Measurements from ENCODE around the gene MBP.

The MBP gene

GRCh38 chr18:77092104-77093066 is 40.2 kb downstream of the MBP start:
- TF ChIP-seq NFIC (IDR thresholded peaks at IDR 0.05) (no peak), TEAD4 (IDR thresholded peaks at IDR 0.05) (no peak), EGR1 (IDR thresholded peaks at IDR 0.05) (no peak), TAF1 (IDR thresholded peaks at IDR 0.05; ENCODE audit: low read depth) (no peak), EP300 (IDR thresholded peaks at IDR 0.05; ENCODE audit: borderline replicate concordance) (no peak)

GRCh38 chr18:77091366-77091765 is 41.2 kb downstream of the MBP start:
- TF ChIP-seq ZBTB7A (IDR thresholded peaks at IDR 0.05; ENCODE audit: low read depth): no peak
- TF ChIP-seq REST (IDR thresholded peaks at IDR 0.05; ENCODE audit: low read depth): no peak
- TF ChIP-seq NFIC (IDR thresholded peaks at IDR 0.05): no peak
- TF ChIP-seq MAX (IDR thresholded peaks at IDR 0.05): no peak
- no peak for TF ChIP-seq TEAD4 (IDR thresholded peaks at IDR 0.05)
- no peak for TF ChIP-seq USF1 (IDR thresholded peaks at IDR 0.05)
- TF ChIP-seq CREB1 (IDR thresholded peaks at IDR 0.05; ENCODE audit: low read depth): no peak
- no peak for TF ChIP-seq CEBPB (IDR thresholded peaks at IDR 0.05)
- no peak for TF ChIP-seq EP300 (IDR thresholded peaks at IDR 0.05; ENCODE audit: borderline replicate concordance)
- TF ChIP-seq EGR1 (IDR thresholded peaks at IDR 0.05): no peak
- no peak for TF ChIP-seq TCF12 (IDR thresholded peaks at IDR 0.05; ENCODE audit: low read depth)
- no peak for TF ChIP-seq RAD21 (IDR thresholded peaks at IDR 0.05; ENCODE audit: low read depth)
- no peak for TF ChIP-seq TAF1 (IDR thresholded peaks at IDR 0.05; ENCODE audit: low read depth)
- TF ChIP-seq YY1 (IDR thresholded peaks at IDR 0.05; ENCODE audit: low read depth): no peak
- TF ChIP-seq FOXM1 (IDR thresholded peaks at IDR 0.05; ENCODE audit: borderline replicate concordance, low read depth): no peak

- no peak for TF ChIP-seq CEBPB (IDR thresholded peaks at IDR 0.05)
- TF ChIP-seq EP300 (IDR thresholded peaks at IDR 0.05; ENCODE audit: borderline replicate concordance): peak; percentile 73
- TF ChIP-seq TCF12 (IDR thresholded peaks at IDR 0.05; ENCODE audit: low read depth): peak; percentile 70
- peak; percentile 82 for TF ChIP-seq TEAD4 (IDR thresholded peaks at IDR 0.05)
- TF ChIP-seq NFIC (IDR thresholded peaks at IDR 0.05): peak; percentile 32; the same call in 1 of the 2 replicates
- no peak for TF ChIP-seq MAX (IDR thresholded peaks at IDR 0.05)
- TF ChIP-seq RAD21 (IDR thresholded peaks at IDR 0.05; ENCODE audit: low read depth): peak; percentile 16; the same call in 1 of the 2 replicates
- no peak for TF ChIP-seq EGR1 (IDR thresholded peaks at IDR 0.05)
Measured at GRCh38 chr18:77090546-77091174, 41.9 kb downstream of the MBP start.

GRCh38 chr18:77089723-77090285 is 42.8 kb downstream of the MBP start:
- TF ChIP-seq TCF12 (IDR thresholded peaks at IDR 0.05; ENCODE audit: low read depth): no peak
- no peak for TF ChIP-seq RAD21 (IDR thresholded peaks at IDR 0.05; ENCODE audit: low read depth)
- no peak for TF ChIP-seq USF1 (IDR thresholded peaks at IDR 0.05)

GRCh38 chr18:77088963-77089722 is 43.4 kb downstream of the MBP start:
- TF ChIP-seq ZBTB7A (IDR thresholded peaks at IDR 0.05; ENCODE audit: low read depth): peak; percentile 32; the same call in 1 of the 2 replicates
- peak; percentile 22; the same call in 1 of the 2 replicates for TF ChIP-seq EGR1 (IDR thresholded peaks at IDR 0.05)
- peak; percentile 72; the same call in 1 of the 2 replicates for TF ChIP-seq USF1 (IDR thresholded peaks at IDR 0.05)
- TF ChIP-seq REST (IDR thresholded peaks at IDR 0.05; ENCODE audit: low read depth): no peak
- TF ChIP-seq RAD21 (IDR thresholded peaks at IDR 0.05; ENCODE audit: low read depth): peak; percentile 17; the same call in 1 of the 2 replicates
- peak; percentile 92 for TF ChIP-seq NFIC (IDR thresholded peaks at IDR 0.05)
- peak; percentile 92 for TF ChIP-seq YY1 (IDR thresholded peaks at IDR 0.05; ENCODE audit: low read depth)
- TF ChIP-seq TAF1 (IDR thresholded peaks at IDR 0.05; ENCODE audit: low read depth): no peak
- TF ChIP-seq FOXM1 (IDR thresholded peaks at IDR 0.05; ENCODE audit: borderline replicate concordance, low read depth): peak; percentile 89; the same call in 1 of the 2 replicates
- peak; percentile 31; the same call in 1 of the 2 replicates for TF ChIP-seq CREB1 (IDR thresholded peaks at IDR 0.05; ENCODE audit: low read depth)
- peak; percentile 99 for TF ChIP-seq TCF12 (IDR thresholded peaks at IDR 0.05; ENCODE audit: low read depth)
- TF ChIP-seq CEBPB (IDR thresholded peaks at IDR 0.05): 0 out of 2 replicates have a peak, but pooled peaks have one; percentile 29
- peak; percentile 98 for TF ChIP-seq EP300 (IDR thresholded peaks at IDR 0.05; ENCODE audit: borderline replicate concordance)
- peak; percentile 99 for TF ChIP-seq TEAD4 (IDR thresholded peaks at IDR 0.05)
- TF ChIP-seq MAX (IDR thresholded peaks at IDR 0.05): peak; percentile 93
